Astrocyte of the hippocampus (primary cell): Measurements from ENCODE around the gene HMGXB4.
"Not testable (repeated sequence)": the region's sequence is repeated elsewhere in the genome, so short reads cannot be mapped to it uniquely, and the experiment has no call there.

ENCODE experiments used
- DNase-seq: peaks from one replicate; pipeline ENCODE4 v3.0.0; 2011; ENCODE audit warnings: low read depth, low spot score

HMGXB4 gene, protein sequence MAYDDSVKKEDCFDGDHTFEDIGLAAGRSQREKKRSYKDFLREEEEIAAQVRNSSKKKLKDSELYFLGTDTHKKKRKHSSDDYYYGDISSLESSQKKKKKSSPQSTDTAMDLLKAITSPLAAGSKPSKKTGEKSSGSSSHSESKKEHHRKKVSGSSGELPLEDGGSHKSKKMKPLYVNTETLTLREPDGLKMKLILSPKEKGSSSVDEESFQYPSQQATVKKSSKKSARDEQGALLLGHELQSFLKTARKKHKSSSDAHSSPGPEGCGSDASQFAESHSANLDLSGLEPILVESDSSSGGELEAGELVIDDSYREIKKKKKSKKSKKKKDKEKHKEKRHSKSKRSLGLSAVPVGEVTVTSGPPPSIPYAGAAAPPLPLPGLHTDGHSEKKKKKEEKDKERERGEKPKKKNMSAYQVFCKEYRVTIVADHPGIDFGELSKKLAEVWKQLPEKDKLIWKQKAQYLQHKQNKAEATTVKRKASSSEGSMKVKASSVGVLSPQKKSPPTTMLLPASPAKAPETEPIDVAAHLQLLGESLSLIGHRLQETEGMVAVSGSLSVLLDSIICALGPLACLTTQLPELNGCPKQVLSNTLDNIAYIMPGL

GRCh38 chr22:35257321-35258190, at the start of gene HMGXB4:
TSS of gene HMGXB4 (plus strand) at chr22:35257493. CDS start at chr22:35262391, 4,898 bp downstream.
- peak; percentile 96 for DNase-seq

DNA sequence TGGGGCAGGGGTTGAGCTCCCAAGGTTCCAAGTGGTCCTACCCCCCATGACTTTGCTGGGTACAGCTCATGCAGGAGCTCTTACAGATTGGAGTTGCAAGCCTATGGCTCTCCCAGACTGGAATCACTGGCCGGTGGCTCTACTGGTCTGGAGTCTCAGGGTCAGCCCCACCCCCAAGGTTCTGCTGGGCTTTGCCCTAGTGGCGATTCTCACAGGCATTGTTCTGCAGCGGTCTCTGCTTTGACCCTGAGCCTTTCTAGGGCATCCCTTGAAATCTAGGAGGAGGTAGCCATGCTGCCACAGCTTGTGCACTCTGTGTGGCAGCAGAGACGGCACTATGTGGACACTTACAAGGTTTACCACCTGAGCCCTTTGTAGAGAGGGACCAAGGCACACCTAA, 49.3 kb upstream of the HMGXB4 start:
- no peak for DNase-seq

DNA sequence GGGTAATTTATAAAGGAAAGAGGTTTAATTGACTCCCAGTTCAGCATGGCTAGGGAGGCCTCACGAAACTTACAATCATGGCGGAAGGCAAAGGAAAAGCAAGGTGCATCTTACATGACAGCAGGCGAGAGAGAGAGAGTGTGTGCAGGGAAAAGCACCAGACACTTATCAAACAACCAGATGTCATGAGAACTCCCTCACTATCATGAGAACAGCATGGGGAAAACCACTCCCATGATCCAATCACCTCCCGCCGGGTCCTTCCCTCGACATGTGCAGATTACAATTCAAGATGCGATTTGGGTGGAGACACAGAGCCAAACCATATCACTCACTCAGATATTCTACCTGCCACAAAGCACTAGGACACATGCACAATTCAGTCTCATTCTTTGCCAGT, 48.1 kb upstream of the HMGXB4 start:
- DNase-seq: no peak

DNA sequence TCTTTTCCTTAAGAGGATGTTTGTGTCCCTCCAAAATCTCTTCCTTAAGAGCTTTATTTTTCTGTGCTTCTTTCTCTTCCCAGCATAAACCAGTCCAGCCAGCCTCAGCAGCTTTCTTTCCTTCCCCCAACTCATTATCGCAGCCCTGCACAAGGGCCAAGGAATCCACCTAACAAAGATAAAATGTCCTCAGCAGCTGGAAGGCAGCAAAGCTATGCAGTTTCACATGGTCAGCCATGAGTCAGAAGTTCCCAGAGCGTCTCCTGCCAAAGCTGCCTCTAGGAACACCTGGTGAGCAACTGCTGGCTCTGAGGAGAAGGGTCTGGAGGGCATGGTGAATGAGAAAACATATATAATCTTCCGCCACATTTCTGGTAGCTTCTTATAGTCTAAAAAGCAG, 45.3 kb upstream of the HMGXB4 start:
- DNase-seq: peak; percentile 79

DNA sequence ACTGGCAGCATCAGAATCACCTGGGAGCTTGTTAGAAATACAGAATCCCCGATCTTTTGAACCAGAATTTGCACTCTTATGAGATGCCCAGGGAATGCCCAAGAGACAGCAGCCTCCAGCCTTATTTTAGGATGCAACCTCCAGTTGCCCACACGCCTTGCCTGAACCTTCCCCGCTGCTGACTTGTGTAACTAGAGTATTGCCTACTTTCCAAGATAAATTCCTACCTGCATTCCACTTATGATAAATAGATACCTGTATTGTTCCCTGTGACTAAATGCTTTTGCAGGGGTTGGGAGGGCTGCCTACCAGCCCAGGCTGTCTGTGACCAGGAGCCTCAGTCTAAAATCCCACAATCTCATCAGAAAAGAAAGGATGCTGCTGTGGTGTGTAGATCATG, 44.3 kb upstream of the HMGXB4 start:
- no peak for DNase-seq

GRCh38 chr22:35214968-35215367, 42.3 kb upstream of the HMGXB4 start:
- no peak for DNase-seq

GRCh38 chr22:35215993-35216392, 41.3 kb upstream of the HMGXB4 start:
- DNase-seq: no peak

GRCh38 chr22:35217527-35217926, 39.8 kb upstream of the HMGXB4 start:
- no peak for DNase-seq

DNA sequence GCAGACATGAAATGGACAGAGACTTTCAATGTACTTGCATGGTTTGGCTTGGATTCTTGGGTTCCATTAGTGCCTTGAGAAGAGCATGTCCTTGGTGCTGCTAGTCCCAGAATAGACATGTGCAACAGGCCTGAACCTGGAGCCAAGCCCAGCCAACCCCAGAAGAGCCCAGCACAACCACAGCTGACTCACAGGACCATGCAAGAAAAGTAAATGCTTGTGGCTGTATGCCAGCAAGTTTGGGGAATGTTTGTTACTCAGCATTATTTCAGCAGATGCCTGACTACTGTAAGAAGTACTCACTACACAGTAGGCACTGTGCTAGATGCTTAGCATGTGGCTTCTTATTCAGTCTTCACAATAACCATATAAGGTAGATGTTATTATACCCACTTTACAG, 39.2 kb upstream of the HMGXB4 start:
- DNase-seq: peak; percentile 14

DNA sequence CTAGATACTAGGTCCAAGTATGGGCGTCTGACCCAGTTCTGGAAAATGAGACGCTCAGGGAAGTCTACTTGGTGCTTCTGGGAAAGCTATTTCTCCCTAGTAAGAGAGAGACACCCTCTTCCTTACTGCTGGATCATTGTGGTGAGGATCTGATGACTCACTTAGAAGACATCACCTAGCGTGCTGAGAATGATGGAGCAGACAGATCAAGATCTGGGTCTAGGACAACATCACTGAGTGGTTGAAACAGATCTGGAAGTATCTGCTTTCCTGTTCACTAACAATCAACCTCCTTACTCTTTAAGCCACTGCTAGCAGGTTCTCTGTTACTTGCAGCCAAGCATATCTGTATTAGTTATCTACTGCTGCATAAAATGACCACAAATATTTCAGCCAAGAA, 38.3 kb upstream of the HMGXB4 start:
- DNase-seq: no peak

- no peak for DNase-seq
These were observed 37.1 kb upstream of the HMGXB4 start for GRCh38 chr22:35220221-35220620.

DNA sequence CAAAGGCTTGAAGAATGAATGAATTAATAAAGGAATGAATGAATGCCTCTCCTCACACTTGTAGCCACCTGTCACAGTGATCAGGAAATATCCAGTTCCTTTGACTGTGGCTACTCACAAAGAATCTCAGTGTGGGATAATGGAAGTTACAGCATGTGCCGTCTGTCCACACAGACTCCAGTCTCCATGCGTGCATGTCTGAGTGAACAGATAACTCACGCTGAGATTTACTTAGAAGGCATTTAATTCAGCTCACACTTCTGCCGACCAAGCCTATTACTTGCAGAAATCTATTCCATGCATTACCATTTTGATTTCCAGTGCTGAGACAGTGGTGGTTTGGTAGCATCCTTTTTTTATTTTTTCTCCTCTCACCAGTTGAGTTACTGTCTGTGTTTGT, 32.3 kb upstream of the HMGXB4 start:
- no peak for DNase-seq

DNA sequence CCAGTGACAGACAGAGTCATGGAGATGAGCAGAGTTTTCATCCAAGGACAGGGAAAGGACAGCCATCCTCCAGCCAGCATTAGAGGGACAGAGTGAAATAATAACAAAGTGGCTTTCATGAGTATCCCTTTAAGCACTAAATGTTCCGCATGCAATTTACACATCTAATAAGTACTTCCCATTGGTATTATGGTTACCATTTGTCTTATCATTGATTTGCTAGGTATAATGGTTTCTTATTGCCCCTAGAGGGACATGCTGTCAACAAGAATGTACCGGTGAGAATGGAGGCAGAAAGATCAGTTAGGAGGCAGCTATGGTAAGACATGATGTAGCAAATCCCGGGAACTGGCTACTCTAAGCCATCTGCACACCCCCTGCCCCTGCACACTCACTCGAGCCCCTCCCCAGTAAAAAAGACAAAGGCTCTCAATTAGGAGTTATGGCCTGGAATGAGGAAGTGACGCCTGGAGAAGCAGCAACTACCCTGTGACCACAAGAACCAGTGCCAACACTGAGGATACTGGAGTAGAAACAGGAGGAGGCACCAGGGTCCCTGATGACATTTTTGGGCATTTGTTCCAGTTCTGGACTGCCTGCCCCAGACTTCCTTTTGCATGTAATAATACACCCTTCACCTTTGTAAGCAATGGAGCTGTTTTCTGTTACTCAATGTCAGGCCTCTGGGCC, 30.2 kb upstream of the HMGXB4 start:
- no peak for DNase-seq

- no peak for DNase-seq
These were observed 27.4 kb upstream of the HMGXB4 start for GRCh38 chr22:35229865-35230264.

DNA sequence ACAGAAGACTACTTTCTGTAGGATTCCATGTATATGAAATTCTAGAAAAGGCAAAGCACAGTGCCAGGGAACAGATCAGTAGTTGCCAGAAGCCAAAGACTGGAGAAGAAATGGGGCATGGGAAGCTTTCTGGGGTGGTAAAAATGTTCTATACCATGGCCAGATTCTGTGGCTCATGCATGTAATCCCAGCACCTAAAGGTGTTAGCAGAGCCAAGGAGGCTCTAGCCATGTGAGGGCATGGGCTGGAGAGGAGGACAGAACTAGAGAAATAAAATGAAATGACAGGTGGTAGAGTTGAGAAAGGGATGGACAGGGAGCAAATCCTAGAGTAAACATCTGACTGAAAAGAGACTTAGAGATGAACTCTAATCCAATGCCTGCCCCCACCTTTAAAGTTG, 26.9 kb upstream of the HMGXB4 start:
- no peak for DNase-seq

DNA sequence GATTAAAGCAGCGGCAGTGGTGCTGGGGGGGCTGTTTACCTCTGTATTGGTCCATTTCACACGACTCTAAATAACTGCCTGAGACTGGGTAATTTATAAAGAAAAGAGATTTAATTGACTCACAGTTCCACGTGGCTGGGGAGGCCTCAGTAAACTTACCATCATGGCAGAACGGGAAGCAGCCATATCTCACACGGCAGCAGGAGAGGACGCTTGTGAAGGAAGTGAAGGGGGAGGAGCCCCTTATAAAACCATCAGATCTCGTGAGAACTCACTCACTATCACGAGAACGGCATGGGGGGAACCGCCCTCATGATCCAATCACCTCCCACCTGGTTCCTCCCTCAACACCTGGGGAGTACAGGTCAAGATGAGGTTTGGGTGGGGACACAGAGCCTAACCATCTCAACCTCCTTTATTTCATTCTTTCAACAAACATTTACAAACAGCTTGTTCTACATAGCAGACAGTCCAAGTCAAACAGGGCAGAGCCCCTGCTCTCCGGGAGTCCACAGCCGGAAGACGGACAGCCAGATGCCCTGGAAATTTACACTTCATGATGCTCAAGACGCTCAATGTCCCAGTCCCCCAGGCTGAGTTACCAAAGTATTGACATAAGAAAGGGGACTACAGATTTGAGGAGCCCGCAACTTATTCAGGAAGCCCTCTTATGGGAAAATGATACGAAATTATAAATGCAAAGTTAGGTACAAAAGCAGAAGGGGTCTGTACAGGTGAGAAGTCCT, 26.3 kb upstream of the HMGXB4 start:
- DNase-seq: no peak

DNA sequence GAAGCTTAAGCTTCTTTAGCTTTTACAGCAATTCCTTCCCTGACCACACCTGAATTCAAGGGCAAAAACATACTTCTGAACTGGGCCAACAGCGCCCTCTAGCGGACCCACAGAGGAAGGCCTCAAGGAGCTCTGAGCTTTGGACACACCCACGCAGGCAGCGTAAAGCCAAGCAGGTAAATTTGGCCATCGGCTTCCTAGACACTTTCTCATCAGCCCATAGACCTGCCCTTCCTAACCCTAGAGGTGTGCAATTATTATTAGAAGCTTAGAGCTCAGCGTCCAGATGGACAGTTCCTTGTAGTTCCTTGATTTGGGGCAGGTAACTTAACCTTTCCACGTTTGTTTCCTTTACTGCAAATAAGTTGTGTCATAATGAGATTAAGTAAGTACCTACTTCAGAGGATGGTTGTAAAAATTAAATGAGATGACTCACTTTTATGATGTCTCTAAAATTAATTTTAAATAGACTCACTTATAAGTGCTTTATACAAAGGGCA, 25.7 kb upstream of the HMGXB4 start:
- DNase-seq: peak; percentile 84

DNA sequence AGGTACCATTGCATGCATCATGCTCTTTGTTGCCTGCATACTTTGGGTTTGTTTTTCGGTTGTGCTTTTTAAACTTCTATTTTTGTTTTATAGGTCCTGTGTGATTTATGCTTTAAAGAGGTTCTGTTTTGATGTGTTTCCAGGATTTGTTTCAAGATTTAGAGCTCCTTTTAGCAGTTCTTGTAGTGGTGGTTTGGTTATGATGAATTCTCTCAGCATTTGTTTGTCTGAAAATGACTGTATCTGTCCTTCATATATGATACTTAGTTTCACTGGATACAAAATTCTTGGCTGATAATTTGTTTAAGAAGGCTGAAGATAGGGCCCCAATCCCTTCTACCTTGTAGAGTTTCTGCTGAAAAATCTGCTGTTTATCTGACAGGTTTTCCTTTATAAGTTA, 18.5 kb upstream of the HMGXB4 start:
- DNase-seq: not testable (repeated sequence)

GRCh38 chr22:35244507-35244906, 12.8 kb upstream of the HMGXB4 start:
- DNase-seq: not testable (repeated sequence)

GRCh38 chr22:35250156-35250555, 7.1 kb upstream of the HMGXB4 start:
- DNase-seq: no peak

DNA sequence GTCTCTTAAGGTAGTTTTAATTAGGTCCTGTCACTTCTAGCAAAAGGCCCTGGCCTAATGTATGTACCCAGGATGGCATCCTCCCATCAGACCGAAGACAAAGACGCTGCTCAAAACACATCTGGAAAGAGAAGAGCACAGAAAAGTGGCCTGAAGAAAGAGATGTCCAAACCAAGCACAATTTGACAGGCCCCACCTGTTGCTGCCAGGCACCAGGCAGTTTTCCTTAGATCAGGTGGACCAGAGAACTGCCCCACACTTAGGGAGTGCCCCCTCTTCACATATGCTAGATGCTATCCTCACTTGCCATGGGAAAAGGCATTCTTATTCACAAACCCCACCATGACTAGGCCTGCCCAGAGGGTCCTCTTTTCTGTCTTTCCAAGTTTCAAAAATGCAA, 3.3 kb upstream of the HMGXB4 start:
- DNase-seq: no peak
